ENCODE results near the gene SBNO1. TPM values are rescaled to one million over a fixed set of nuclear protein-coding genes. Genes with fewer than 3 reads are reported as not detected.
"Not testable (repeated sequence)": the region's sequence is repeated elsewhere in the genome, so short reads cannot be mapped to it uniquely, and the experiment has no call there.

SBNO1 gene
- polyA plus RNA-seq, 1 donor: 18.7 TPM

GRCh38 chr12:123269395-123269892, 95.2 kb downstream of the SBNO1 start:
- peak; percentile 77 for DNase-seq

GRCh38 chr12:123268850-123269249, 95.8 kb downstream of the SBNO1 start:
- no peak for DNase-seq

GRCh38 chr12:123267991-123268843, 96.4 kb downstream of the SBNO1 start:
- DNase-seq: peak; percentile 62

GRCh38 chr12:123267335-123267920, 97.2 kb downstream of the SBNO1 start:
- DNase-seq: no peak

GRCh38 chr12:123266679-123267277, 97.9 kb downstream of the SBNO1 start:
- no peak for DNase-seq

GRCh38 chr12:123265851-123266678, 98.6 kb downstream of the SBNO1 start:
- DNase-seq: no peak

- DNase-seq: no peak
Measured at GRCh38 chr12:123264642-123265041, 100.0 kb downstream of the SBNO1 start.

- no peak for DNase-seq
Measured at GRCh38 chr12:123263196-123263817, 101.3 kb downstream of the SBNO1 start.

- DNase-seq: no peak
Measured at GRCh38 chr12:123261196-123261595, 103.5 kb downstream of the SBNO1 start.

GRCh38 chr12:123260081-123260480, 104.6 kb downstream of the SBNO1 start:
- no peak for DNase-seq

GRCh38 chr12:123258593-123258992, 106.1 kb downstream of the SBNO1 start:
- DNase-seq: no peak

GRCh38 chr12:123254853-123255446, 109.7 kb downstream of the SBNO1 start:
- no peak for DNase-seq

GRCh38 chr12:123253641-123254459, 110.8 kb downstream of the SBNO1 start:
- DNase-seq: no peak

GRCh38 chr12:123252365-123252764, 112.3 kb downstream of the SBNO1 start:
- DNase-seq: not testable (repeated sequence)

GRCh38 chr12:123251403-123252076, 113.1 kb downstream of the SBNO1 start:
- DNase-seq: no peak

- DNase-seq: no peak
Measured at GRCh38 chr12:123250471-123251383, 113.9 kb downstream of the SBNO1 start.

GRCh38 chr12:123248996-123249741, 115.5 kb downstream of the SBNO1 start:
- DNase-seq: not testable (repeated sequence)

- DNase-seq: not testable (repeated sequence)
Measured at GRCh38 chr12:123248129-123248528, 116.5 kb downstream of the SBNO1 start.
